ENCODE results near the gene ATAD2B.

GRCh38 chr2:23904692-23905091, 22.2 kb downstream of the ATAD2B start:
- TF ChIP-seq, protein P1, sequence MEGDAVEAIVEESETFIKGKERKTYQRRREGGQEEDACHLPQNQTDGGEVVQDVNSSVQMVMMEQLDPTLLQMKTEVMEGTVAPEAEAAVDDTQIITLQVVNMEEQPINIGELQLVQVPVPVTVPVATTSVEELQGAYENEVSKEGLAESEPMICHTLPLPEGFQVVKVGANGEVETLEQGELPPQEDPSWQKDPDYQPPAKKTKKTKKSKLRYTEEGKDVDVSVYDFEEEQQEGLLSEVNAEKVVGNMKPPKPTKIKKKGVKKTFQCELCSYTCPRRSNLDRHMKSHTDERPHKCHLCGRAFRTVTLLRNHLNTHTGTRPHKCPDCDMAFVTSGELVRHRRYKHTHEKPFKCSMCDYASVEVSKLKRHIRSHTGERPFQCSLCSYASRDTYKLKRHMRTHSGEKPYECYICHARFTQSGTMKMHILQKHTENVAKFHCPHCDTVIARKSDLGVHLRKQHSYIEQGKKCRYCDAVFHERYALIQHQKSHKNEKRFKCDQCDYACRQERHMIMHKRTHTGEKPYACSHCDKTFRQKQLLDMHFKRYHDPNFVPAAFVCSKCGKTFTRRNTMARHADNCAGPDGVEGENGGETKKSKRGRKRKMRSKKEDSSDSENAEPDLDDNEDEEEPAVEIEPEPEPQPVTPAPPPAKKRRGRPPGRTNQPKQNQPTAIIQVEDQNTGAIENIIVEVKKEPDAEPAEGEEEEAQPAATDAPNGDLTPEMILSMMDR (IDR thresholded peaks at IDR 0.05 in 4 of 5, conservative IDR thresholded peaks at IDR 0.05 in 1 of 5), result no peak
- no peak for TF ChIP-seq POLR2A (IDR thresholded peaks at IDR 0.05)

Measured in gastrocnemius medialis (tissue), 4 donors.